Amygdala (tissue), 56 donors: ENCODE results near the gene RAET1E.
A peak's percentile ranks its signal among the peaks of the same experiment; 100 is the strongest.
"Not testable (repeated sequence)": the region's sequence is repeated elsewhere in the genome, so short reads cannot be mapped to it uniquely, and the experiment has no call there.

ENCODE experiments used
- DNase-seq, 56 donors: peaks; one replicate each; lab custom pipeline; 2025; lab: John Stamatoyannopoulos, UW

Gene RAET1E

DNA sequence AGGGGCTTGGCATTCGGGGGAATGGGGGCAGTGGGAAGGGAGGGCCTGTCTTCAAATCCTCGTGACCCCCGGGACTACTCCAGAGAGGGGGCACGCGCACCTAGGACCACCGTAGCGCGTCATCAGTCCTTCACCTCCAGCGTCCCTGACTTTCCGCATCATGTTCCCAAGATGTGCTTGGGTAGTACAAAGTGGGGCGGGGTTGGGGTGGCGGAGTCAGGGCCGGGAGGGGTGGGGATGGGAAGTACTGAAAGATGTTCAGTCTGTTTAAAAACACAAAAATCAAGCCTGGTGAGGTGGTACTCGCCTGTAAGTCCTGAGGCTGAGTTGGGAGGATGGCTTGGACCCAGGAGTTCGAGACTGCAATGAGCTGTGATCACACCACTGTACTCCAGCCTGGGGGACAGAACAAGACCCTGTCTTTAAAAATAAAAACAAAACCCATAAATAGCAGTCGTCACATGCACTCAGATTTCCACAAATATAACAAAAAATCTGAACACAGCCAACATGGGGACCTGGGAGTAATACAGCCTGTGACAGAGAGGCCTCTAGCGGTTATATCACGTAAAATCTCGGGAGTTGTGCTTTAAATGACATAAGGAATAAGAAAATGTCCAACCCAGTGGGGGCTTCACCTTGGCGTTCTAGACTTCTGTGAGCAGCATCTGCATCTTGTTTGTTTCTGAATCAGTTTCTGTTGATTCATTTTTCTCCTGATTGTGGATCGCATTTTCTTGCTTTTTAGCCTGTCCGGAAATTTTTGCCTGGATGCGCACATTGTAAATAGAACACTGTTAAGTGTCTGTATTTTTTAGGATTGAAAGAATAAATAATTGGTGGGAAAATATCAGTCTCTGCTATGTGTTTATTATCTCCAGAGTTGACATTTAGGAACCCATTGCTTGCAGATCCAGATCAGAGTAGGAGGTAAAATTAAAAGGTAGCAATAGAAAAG, 33.1 kb downstream of the RAET1E start:
- DNase-seq = peak in 29 of 56 donors; percentile 11 to 76 (median 50)

GRCh38 chr6:149863698-149864577, 34.0 kb downstream of the RAET1E start, which contains the start of gene LRP11:
TSS of gene LRP11 (minus strand) at chr6:149864359. CDS start at chr6:149864020, 339 bp downstream.
- DNase-seq = peak in 55 of 56 donors; percentile 30 to 91 (median 72)

DNA sequence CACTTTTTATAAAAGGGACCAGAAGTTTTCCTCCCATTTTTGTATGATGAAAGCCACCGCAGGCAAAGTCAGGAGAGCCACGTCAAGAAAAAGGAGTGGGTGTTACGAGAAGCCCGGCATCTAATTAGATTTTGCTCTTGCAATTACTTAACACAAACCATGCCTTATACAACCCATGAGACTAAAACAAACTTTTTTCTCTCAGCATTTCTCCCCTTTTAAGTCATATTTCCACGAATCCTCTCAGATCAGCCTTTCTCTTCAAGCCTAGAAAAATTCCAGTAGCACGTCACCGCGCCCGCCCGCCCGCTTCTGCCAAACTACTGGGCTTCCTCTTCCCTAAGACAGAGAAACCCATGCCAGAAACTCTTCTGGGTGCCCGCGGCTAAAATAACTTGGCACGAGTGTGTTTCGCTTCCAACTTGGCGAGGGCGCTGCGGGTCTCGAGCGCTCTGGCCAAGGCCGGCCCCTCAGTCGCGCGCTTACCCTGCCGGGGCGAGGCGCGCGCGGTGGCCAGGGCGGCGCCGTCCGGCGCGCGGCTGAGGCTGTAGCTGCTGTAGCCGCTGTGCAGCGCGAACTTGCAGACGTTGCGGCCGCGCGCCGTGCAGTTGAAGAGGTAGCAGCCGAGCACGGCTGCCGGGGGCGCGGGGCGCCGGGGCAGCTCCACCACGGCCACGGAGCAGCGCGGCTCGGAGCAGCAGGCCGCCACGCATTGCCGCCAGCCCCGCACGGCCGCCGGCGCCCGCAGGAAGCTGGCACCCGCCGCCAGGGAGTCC, 34.8 kb downstream of the RAET1E start:
- DNase-seq = peak in 49 of 56 donors; percentile 13 to 77 (median 55)

DNA sequence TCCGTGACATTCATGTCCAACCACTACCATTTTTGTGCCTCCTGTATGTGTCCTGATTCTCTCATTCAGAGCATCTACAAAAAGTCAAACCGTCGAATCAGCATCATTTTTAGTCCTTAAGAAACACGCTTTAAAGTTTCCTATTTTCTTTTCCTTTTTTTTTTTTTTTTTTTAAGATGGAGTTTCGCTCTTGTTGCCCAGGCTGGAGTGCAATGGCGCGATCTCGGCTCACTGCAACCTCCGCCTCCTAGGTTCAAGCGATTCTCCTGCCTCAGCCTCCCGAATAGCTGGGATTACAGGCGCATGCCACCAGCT, 35.5 kb downstream of the RAET1E start:
- not testable (repeated sequence) for DNase-seq

DNA sequence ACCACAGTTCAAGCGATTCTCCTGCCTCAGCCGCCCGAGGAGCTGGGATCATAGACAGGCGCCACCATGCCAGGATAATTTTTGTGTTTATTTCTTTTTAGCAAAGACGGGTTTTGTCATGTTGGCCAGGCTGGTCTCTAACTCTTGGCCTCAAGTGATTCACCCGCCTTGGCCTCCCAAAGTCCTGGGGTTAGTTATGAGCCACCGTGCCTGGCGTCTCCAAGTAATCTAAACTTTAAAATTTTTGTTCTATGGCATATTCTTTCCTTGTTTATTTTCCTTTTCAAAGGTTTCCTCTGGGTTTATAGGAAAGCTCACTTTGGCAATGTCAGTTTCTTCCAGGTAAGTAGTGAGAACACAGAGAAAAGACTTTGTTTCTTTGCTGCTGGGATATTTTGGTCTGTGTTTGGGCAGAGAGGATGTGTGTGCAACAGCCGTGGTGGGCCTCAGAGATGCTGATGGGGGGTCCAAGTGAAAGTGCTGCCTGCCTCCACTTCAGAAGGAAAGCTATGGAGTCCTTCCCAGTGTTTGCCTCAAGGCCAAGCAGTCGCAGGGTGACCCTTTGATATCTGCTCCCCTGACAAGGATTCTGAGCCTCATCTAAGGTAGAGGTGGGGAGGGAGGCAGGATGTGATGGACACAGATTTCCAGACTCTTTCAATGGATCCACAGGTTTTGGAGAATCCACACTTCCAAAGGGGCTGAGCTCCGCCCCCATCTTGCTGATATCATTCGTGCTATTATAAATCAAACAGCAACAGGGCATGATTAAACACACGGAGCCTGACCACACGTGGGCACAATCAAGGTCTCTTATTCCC, 36.1 kb downstream of the RAET1E start:
- no peak for DNase-seq

DNA sequence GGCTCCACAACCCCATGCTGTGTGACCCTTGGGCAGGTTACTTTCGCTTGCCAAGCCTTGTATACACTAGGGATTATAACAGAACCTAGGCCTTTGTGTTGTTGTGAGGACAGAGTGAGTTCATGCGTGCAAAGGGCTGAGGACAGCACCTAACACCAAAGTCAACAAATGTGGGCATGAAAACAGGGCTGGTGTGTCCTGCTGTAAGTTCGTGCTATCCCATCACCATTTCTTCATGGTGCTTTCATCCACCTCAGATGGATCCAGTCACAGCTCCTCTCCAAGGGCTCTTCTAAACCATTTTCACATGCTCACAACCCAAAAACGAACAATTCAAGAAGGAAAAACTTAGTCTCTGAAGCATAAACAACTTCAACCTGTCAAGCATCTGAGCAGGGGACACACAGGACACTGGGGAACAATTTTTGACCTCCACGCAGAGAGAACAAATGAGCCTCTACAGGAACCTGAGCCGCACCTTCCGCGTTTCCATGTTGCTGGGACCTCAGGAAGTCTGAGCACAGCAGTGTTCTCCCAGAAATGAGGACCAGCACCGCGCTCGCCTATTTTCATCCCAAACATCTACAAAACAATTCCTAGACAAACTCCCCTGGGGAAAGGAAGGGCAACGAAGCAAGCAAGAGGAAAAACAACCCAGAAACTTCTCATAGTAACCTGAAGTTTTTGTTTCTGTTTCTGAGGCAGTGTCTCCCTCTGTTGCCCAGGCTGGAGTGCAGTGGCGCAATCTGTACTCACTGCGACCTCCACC, 36.9 kb downstream of the RAET1E start:
- DNase-seq = no peak

DNA sequence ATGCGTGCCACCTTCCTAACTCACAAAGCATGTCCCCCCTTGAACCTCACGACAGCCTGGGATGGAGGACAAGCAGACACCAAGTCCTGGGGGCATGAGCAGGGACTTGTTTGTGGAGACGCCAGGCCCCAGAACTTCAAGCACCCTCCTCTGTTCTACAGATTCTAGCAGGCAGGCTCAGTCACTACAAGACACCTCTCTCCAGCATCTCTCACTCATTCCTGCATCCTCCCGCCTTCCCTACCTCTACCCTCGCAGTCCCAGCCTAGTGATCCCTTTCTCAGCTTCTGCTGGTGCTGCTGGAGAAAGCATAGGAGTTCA, 37.4 kb downstream of the RAET1E start:
- DNase-seq = no peak

DNA sequence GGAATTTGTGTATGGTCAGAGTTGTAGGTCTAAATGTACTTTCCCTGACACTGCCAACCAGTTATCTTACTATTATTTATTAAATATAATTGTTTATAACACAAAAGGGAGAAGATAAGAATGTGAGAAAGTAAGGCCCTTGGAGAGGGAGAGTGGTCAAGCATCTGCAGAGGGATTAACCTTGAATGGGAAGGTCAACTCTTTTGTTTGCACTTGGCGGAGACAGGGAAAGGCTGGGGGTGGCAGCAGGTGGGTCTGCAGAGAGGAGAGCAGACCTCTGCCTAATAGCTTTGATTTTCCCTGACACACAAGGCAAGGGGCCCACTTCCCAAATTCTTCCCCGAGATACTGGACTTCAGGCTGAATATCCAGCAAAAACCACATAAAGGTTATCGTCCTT, 38.0 kb downstream of the RAET1E start:
- no peak for DNase-seq

DNA sequence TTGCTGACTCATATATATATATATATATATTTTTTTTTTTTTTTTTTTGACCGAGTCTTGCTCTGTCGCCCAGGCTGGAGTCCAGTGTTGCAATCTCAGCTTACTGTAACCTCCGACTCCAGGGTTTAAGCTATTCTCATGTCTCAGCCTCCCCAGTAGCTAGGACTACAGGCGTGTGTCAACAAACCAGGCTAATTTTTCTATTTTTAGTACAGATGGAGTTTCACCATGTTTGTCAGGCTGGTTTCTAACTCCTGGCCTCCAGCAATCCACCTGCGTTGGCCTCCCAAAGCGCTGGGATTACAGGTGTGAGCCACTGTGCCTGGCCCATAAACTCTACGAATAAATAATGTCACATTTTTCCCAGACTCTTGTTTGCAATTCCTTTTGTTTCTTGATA, 38.5 kb downstream of the RAET1E start:
- DNase-seq = no peak

DNA sequence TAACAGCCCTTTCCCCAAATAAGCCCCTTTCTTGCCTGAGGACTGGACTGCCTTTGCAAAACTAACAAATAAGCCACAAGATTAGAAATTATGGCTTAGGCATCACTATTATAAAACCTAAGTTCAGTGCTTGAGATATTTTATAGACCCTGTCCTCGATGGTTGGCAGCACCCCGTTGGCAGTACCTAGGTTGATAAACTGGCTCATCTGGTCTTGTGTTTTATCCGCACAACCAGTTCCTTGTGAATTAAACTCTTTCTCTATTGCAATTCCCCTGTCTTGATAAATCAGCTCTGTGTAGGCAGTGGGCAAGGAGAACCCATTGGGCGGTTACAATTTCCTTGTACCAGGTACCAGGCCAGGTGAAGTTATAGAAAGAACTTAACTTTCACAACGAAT, 40.4 kb downstream of the RAET1E start:
- no peak for DNase-seq

- DNase-seq = no peak
Measured at GRCh38 chr6:149856256-149856994, 41.5 kb downstream of the RAET1E start.

GRCh38 chr6:149855741-149856140, 42.2 kb downstream of the RAET1E start:
- DNase-seq = no peak

- no peak for DNase-seq
Measured at GRCh38 chr6:149855040-149855654, 42.8 kb downstream of the RAET1E start.

DNA sequence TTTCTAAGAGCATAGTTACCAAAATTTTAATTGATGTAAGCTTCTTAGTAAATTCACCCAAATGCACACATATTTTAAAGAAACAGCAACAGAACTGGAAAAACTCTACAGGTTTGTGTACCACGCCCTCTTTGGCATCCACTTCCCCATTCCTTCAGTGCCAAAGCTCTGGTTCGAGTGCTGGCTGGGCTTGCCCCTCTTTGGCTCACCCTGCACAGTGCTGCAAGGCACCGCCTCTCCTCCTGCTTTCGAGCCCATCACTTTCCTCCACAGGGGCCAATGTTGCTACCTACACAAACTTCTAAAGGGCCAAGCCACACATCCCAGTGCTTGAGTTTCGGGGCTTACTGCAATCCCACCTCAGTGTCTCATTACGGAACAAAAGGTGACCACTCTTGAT, 43.4 kb downstream of the RAET1E start:
- no peak for DNase-seq

DNA sequence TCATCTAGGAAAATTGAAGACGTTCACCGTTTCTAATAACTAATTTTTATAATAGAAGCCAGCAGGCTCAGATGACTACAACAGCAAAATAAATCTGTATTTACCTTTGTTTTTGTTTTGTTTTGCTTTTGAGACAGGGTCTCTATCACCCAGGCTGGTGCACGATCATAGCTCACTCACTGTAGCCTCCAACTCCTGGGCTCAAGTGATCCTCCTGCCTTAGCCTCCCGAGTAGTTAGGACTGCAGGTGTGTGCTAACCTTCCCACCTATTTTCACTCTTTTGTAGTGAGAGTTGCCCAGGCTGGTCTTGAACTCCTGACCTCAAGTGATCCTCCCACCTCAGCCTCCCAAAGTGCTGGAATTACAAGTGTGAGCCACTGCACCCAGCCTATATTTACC, 43.9 kb downstream of the RAET1E start:
- DNase-seq = not testable (repeated sequence)

DNA sequence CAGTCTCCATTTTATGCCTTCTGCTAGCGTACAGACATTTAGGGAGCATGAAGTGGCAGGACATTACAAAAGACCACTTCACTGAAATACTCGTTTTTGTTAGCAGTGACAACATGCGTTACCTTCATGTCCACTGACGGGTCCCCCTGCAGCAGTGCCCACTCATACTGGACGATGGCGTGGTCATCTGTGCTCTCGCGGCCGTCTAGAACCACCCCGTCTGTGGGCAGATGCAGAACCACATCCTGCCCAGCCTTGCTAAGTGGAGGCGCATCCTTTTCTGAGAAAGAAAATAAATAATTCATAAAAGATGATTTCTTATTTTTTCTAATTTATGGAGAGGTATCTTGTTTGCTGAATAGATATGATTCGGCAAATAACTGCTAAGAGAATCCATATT, 45.0 kb downstream of the RAET1E start:
- DNase-seq = no peak

DNA sequence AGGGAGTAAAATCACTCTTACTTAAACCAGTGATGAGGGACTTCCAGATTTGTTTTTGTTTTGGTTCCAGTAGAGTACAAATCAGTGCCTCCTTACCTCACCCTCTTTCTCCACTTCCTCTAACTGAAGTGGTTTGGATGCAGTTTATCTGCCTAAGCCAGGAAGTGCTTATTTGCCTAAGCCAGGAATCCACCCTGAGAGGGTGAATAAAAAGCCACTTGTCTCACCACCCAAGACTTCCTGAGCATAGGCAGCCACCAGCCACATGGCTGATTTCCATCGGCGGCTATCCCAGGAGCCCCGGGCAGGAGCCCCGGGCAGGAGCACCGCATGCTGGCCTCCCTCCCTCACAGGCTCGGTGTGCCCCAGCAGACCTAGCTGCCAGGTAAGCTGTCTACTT, 45.7 kb downstream of the RAET1E start:
- DNase-seq = no peak
